H1 (cell line): ENCODE measurements around the gene LOC101059915.

Experiments
- CTCF ChIA-PET: fragments of 300-600 bp; sonication (Branson Sonifier 250); formaldehyde crosslinking; loops from one replicate; lab custom pipeline; 2021; ENCODE audit not compliant: partially characterized antibody; lab: Charles Lee
- POLR2A ChIA-PET: fragments of 300-600 bp; sonication (Branson Sonifier 250); formaldehyde crosslinking; loops from one replicate; lab custom pipeline; 2021; ENCODE audit warnings: inconsistent platforms; ENCODE audit not compliant: partially characterized antibody; lab: Charles Lee
- DNase-seq, 2 experiments: peaks; one replicate each; pipeline versions ENCODE4 v3.0.0 to v3.0.0-alpha.2; 2010 to 2022; ENCODE audit warnings: low spot score in 2 of 2, low read depth in 1 of 2, mixed read lengths in 1 of 2
- FAIRE-seq: peaks from 2 replicates; lab custom pipeline; 2011; peaks lifted over from hg19 to GRCh38; lab: Jason Lieb, UNC
- H2AFZ ChIP-seq: 2 replicates; pipeline ENCODE4 v1.8.1; 2012; ENCODE audit warnings: low read length, inconsistent platforms
- H2AK5ac ChIP-seq: 2 replicates; pipeline ENCODE4 v1.6.1; 2013; ENCODE audit warnings: low read depth, low read length
- H2BK120ac ChIP-seq: replicated peaks from 2 replicates; pipeline ENCODE3; 2013; ENCODE audit warnings: low read depth, low read length, inconsistent platforms
- H2BK12ac ChIP-seq: 2 replicates; pipeline ENCODE4 v1.6.1; 2013; ENCODE audit warnings: low read depth, low read length
- H2BK15ac ChIP-seq: 2 replicates; pipeline ENCODE4 v1.6.1; 2013; ENCODE audit warnings: low read length
- H2BK20ac ChIP-seq: 2 replicates; pipeline ENCODE4 v1.6.1; 2013; ENCODE audit warnings: low read length
- H2BK5ac ChIP-seq: 2 replicates; pipeline ENCODE4 v1.6.1; 2013; ENCODE audit warnings: low read depth, low read length
- H3K14ac ChIP-seq: 2 replicates; pipeline ENCODE4 v1.6.1; 2013; ENCODE audit warnings: inconsistent platforms; ENCODE audit not compliant: insufficient read length
- H3K18ac ChIP-seq: 2 replicates; pipeline ENCODE4 v1.6.1; 2013; ENCODE audit warnings: low read length; ENCODE audit errors: extremely low read depth
- H3K23ac ChIP-seq: 2 replicates; pipeline ENCODE4 v1.6.1; 2013; ENCODE audit warnings: inconsistent platforms; ENCODE audit not compliant: insufficient read length
- H3K23me2 ChIP-seq: 2 replicates; pipeline ENCODE4 v1.6.1; 2013; ENCODE audit warnings: low read depth, low read length
- H3K27ac ChIP-seq: 2 replicates; pipeline ENCODE4 v1.6.1; 2011; ENCODE audit warnings: low read depth, low read length, inconsistent platforms
- H3K27me3 ChIP-seq, 4 experiments: replicated peaks in 1 of 4; 1 replicate in 1 of 4; 2 replicates in 3 of 4; pipeline versions ENCODE4 v1.6.1 to v1.8.1; 2011 to 2013; ENCODE audit warnings: low read length in 3 of 4, mild to moderate bottlenecking in 3 of 4, inconsistent platforms in 2 of 4, mixed read lengths in 2 of 4, moderate library complexity in 1 of 4; ENCODE audit not compliant: control insufficient read depth in 3 of 4, insufficient read depth in 3 of 4; ENCODE audit errors: extremely low read depth in 1 of 4
- H3K36me3 ChIP-seq, 4 experiments: 2 replicates each; pipeline versions ENCODE4 v1.6.1 to v1.8.1; 2011 to 2013; ENCODE audit warnings: mild to moderate bottlenecking in 4 of 4, low read length in 3 of 4, moderate library complexity in 2 of 4, control low read depth in 1 of 4, inconsistent platforms in 1 of 4; ENCODE audit not compliant: insufficient read depth in 4 of 4, control insufficient read depth in 2 of 4
- H3K4ac ChIP-seq: replicated peaks from 2 replicates; pipeline ENCODE3; 2013; ENCODE audit warnings: low read length, low read depth, mixed read lengths, inconsistent platforms; ENCODE audit not compliant: insufficient read length
- H3K4me1 ChIP-seq, 4 experiments: replicated peaks in 1 of 4; 1 replicate in 1 of 4; 2 replicates in 3 of 4; pipeline versions ENCODE4 v1.6.1 to v1.8.1; 2011 to 2013; ENCODE audit warnings: low read length in 3 of 4, inconsistent platforms in 2 of 4, mixed read lengths in 1 of 4; ENCODE audit not compliant: insufficient read depth in 4 of 4, control insufficient read depth in 3 of 4
- H3K4me2 ChIP-seq, 2 experiments: 2 replicates each; pipeline versions ENCODE4 v1.6.1 to v1.8.1; 2011 to 2013; ENCODE audit warnings: low read depth in 2 of 2, low read length in 2 of 2, control low read depth in 1 of 2, inconsistent platforms in 1 of 2, mild to moderate bottlenecking in 1 of 2; ENCODE audit not compliant: insufficient read depth in 1 of 2
- H3K4me3 ChIP-seq, 4 experiments: fragments of 200-600, 300-600 bp in 1 of 4; sonication (generic), shearing (Covaris generic), sonication (Bioruptor Twin) in 1 of 4; 2 replicates each; pipeline versions ENCODE4 v1.5.1 to v1.8.1; 2011 to 2016; ENCODE audit warnings: low read length in 4 of 4, low read depth in 3 of 4, control low read depth in 2 of 4, inconsistent platforms in 2 of 4, mild to moderate bottlenecking in 2 of 4, mixed read lengths in 1 of 4, moderate library complexity in 1 of 4; ENCODE audit not compliant: insufficient read depth in 2 of 4; ENCODE audit errors: extremely low read depth in 1 of 4
- H3K56ac ChIP-seq: replicated peaks from 2 replicates; pipeline ENCODE3; 2013; ENCODE audit warnings: low read depth, mild to moderate bottlenecking, mixed read lengths, low read length, inconsistent platforms; ENCODE audit not compliant: insufficient read length
- H3K79me1 ChIP-seq: 2 replicates; pipeline ENCODE4 v1.6.1; 2013; ENCODE audit warnings: low read depth, low read length, control low read depth
- H3K79me2 ChIP-seq, 2 experiments: 2 replicates each; pipeline versions ENCODE4 v1.6.1 to v1.8.1; 2012 to 2013; ENCODE audit warnings: low read length in 2 of 2, mild to moderate bottlenecking in 2 of 2, inconsistent platforms in 1 of 2; ENCODE audit not compliant: insufficient read depth in 2 of 2, control insufficient read depth in 1 of 2
- H3K9ac ChIP-seq, 4 experiments: replicated peaks in 1 of 4; 1 replicate in 1 of 4; 2 replicates in 3 of 4; pipeline versions ENCODE4 v1.6.1 to v1.8.1; 2011 to 2013; ENCODE audit warnings: low read depth in 3 of 4, low read length in 3 of 4, control low read depth in 2 of 4, mild to moderate bottlenecking in 2 of 4, moderate library complexity in 2 of 4, inconsistent platforms in 1 of 4; ENCODE audit errors: extremely low read depth in 1 of 4
- H3K9me3 ChIP-seq, 2 experiments: 2 replicates each; pipeline versions ENCODE4 v1.6.1 to v1.8.1; 2012 to 2013; ENCODE audit warnings: mild to moderate bottlenecking in 2 of 2, moderate library complexity in 2 of 2, control low read depth in 1 of 2, inconsistent platforms in 1 of 2, low read depth in 1 of 2, low read length in 1 of 2, mixed read lengths in 1 of 2; ENCODE audit not compliant: insufficient read depth in 2 of 2
- H4K20me1 ChIP-seq, 2 experiments: replicated peaks in 1 of 2; 2 replicates each; pipeline versions ENCODE3 to v1.8.1; 2011 to 2013; ENCODE audit warnings: inconsistent platforms in 2 of 2, low read length in 2 of 2, mild to moderate bottlenecking in 1 of 2; ENCODE audit not compliant: insufficient read depth in 2 of 2, control insufficient read depth in 1 of 2
- H4K5ac ChIP-seq: 2 replicates; pipeline ENCODE4 v1.6.1; 2013; ENCODE audit warnings: low read length, low read depth, mixed read lengths, inconsistent platforms; ENCODE audit not compliant: insufficient read length
- H4K8ac ChIP-seq: 2 replicates; pipeline ENCODE4 v1.8.0; 2013; ENCODE audit warnings: mild to moderate bottlenecking, moderate library complexity, low read length, inconsistent platforms; ENCODE audit not compliant: insufficient read depth; ENCODE audit errors: extremely low read depth
- H4K91ac ChIP-seq: replicated peaks from 2 replicates; pipeline ENCODE3; 2013; ENCODE audit warnings: low read length, mixed read lengths, inconsistent platforms; ENCODE audit not compliant: insufficient read length
- GTF2F1 ChIP-seq: IDR thresholded peaks from 2 replicates; pipeline ENCODE4 v1.6.1; 2012; ENCODE audit warnings: low read depth, low read length, improper control_type of control experiment, borderline replicate concordance
- TEAD4 ChIP-seq: IDR thresholded peaks from 2 replicates; pipeline ENCODE4 v1.6.1; 2012; ENCODE audit warnings: low read depth, low read length, inconsistent platforms, mixed read lengths
- WGBS, 2 experiments: shearing (Covaris generic) in 1 of 2; methylation state at CpG; one replicate each; pipeline versions ENCODE4 v1.1.6 to v1.1.7; 2013 to 2015; ENCODE audit warnings: low lambda C conversion rate in 2 of 2, mixed read lengths in 2 of 2, inconsistent platforms in 1 of 2, low coverage in 1 of 2, missing lambda C conversion rate in 1 of 2; ENCODE audit not compliant: insufficient replicate concordance in 2 of 2, insufficient coverage in 1 of 2, insufficient read length in 1 of 2; ENCODE audit errors: extremely low coverage in 1 of 2, missing lambda C conversion rate in 1 of 2; 5-methylcytosine and 5-hydroxymethylcytosine counted together

LOC101059915 gene

DNA sequence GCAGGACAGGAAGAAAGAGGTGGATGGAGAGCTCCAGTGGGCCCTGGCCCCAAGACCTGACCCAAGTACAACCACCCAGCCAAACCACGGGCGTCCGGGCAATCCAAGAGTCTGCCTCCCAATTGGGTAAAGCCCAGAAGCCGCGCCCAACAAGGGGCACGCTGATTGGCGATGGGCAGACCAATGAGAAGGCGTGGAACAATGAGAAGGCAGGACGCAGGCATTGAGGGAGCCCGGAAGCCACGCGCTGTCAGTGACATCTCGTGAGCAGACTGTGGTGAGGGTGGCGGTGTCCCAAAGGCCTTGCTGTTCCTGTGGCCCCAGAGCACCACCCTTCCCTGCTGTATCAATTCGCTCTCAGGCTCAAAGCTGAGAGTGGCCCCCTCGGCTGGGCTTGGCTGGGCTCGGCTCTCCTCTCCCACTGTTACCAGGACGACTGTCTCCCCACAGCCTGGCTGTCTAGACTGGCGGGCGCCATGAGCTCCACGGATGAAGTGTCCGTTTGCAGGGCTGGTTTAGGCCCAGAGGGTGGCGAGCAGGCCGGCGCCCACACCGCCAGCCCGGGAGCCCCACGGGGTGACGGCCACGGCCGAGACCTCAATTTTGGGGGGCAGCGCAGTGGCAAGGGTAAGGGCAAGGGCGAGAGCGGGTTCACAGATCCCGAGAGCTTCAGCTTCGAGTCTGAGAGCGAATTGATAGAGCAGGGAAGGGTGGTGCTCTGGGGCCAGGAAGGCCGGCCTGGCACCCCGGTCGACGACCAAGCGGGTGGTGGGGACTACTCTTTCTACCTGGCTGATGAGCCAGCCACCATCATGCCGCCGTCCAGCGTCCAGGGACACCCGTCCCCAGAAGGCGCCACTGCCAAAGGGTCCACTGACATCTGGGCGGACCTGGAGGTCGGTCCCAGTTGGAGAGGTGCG, at the start of gene LOC101059915:
LOC101059915 (plus strand) TSS at position 219 of the 920 bp plus-strand sequence.
- Histone ChIP-seq H3K27me3 (no peaks in the 10 kb centered on the region), H2BK20ac (no peak within 1 kb of the TSS), H3K4me3 (no peak within 1 kb of the TSS), H2BK15ac (no peak within 1 kb of the TSS), H4K20me1 (no peaks in the 10 kb centered on the region), H2AK5ac (no peak within 1 kb of the TSS), H3K14ac (no peak within 1 kb of the TSS), H3K23me2 (no peaks in the 10 kb centered on the region), H3K4me2 (no peak within 1 kb of the TSS), H3K9me3 (no peaks in the 10 kb centered on the region), H3K79me1 (no peaks in the 10 kb centered on the region), H2BK12ac (no peak within 1 kb of the TSS), H2AFZ (no peak within 1 kb of the TSS), H3K4ac (no peak within 1 kb of the TSS), H3K9ac (no peak within 1 kb of the TSS), H3K27ac (no peak within 1 kb of the TSS), H3K23ac (no peak within 1 kb of the TSS), H3K56ac (no peak within 1 kb of the TSS), H3K36me3 (no peaks in the 10 kb centered on the region), H2BK120ac (no peak within 1 kb of the TSS), H4K5ac (no peak within 1 kb of the TSS), H2BK5ac (no peak within 1 kb of the TSS), H3K4me1 (no peaks in the 10 kb centered on the region), H4K8ac (no peak within 1 kb of the TSS), H4K91ac (no peak within 1 kb of the TSS), H3K18ac (no peak within 1 kb of the TSS), H3K79me2 (no peaks in the 10 kb centered on the region)
- no peak for FAIRE-seq
- no peak for DNase-seq
- CTCF ChIA-PET: interaction anchor here (1.0 kb wide), 2 partner anchors 45 to 203 kb away, joined by 3 read pairs; no protein-coding TSS in a partner anchor
- 92% methylated on average over 16 of the region's 50 CpGs; no CpG with 5 or more reads in 1 of the 2 experiments for WGBS, 2 experiments
- TF ChIP-seq TEAD4 (no peak), GTF2F1 (no peak)
- POLR2A ChIA-PET: no interaction called here
